ENCODE results near the gene EEPD1.

The EEPD1 gene

DNA sequence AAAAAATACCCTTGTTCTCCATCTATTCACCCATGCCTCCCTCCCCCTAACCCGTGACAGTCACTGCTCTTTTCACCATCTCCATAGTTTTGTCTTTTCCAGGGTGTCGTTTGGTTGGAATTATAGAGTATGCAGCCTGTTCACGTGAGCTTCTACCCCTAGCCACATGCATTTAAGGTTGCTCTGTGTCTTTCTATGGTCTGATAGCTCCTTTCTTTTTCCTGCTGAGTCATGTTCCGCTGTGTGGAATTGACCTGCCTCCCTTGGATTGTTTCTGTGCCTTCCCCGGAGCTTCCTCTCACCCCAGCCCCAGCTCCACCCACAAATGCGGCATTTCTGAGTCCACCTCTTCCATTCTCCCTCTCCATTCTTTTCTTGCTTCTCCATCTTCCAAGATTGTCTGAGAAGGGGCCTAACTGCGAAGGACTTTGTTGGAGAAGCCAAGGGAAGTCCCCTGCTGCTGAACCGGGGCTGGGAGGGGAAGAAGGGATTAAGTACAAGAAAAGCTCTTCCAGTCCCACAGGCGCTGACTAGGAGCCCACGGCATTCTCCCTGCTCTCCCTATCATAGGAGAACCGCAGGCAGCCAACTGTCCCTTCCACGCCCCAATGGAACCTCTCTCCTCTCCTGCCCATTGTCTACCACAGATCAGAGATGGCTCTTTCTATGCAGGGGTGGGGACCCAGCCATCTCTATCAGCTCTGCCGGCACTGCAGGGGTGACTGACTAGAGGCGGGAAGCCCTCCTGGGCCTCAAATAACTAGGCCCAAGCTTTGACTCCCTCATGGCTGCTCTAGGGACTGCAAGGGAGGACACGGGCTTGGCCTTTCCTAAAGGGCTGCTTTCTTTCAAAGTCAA is 149.1 kb downstream of the EEPD1 start:
- in situ Hi-C loops (cut with MboI; ENCODE audit: low sequenced_read_pairs, unreplicated experiment): no loop called here
- TF ChIP-seq, protein P1, sequence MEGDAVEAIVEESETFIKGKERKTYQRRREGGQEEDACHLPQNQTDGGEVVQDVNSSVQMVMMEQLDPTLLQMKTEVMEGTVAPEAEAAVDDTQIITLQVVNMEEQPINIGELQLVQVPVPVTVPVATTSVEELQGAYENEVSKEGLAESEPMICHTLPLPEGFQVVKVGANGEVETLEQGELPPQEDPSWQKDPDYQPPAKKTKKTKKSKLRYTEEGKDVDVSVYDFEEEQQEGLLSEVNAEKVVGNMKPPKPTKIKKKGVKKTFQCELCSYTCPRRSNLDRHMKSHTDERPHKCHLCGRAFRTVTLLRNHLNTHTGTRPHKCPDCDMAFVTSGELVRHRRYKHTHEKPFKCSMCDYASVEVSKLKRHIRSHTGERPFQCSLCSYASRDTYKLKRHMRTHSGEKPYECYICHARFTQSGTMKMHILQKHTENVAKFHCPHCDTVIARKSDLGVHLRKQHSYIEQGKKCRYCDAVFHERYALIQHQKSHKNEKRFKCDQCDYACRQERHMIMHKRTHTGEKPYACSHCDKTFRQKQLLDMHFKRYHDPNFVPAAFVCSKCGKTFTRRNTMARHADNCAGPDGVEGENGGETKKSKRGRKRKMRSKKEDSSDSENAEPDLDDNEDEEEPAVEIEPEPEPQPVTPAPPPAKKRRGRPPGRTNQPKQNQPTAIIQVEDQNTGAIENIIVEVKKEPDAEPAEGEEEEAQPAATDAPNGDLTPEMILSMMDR (IDR thresholded peaks at IDR 0.05; ENCODE audit: borderline replicate concordance, control extremely low read depth, extremely low read depth, insufficient read depth, missing control alignments): no peak
- DNase-seq (ENCODE audit: low spot score): no peak

DNA sequence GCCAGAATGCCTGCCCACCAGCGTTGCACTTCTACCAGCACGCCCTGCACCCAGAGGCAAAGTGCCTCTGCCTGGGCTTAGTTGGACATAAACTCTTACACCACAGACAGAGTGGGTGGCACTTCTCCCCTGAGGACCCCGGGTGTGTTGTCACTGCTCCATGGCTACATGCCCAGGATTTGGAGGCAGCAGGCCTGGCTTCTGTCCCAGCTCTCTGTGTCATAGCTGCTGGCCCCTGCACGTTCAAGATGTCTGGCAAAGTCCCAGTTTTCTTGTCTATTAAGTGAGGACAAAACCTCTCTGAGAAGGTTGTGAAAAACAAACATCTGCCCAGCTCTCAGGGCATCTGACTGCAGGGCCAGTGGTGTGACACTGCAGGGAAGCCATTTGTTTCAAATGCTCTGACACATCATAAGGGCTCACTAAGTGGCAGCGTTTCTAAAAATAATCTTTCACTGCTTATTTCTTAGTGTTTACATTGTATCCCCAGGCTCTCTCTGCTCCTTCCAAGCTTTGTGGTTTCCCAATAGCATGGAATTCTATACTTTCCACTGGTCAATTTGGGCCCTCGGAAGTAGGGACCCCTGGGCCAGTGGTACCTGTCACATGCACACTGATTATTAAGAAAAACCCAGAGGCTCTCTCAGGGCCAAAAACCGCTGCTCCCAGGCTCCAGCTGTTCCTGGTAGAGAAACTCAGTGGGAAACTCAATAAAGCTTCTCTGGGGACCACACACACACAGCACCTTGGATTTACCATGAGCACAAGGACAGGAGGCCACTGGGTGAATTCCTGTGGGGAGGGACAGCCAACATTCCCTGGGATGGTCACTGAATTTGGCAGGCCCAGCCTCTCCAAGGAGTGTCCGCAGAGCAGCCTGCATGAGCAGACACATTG is 150.4 kb downstream of the EEPD1 start:
- no peak for DNase-seq (ENCODE audit: low spot score)
- TF ChIP-seq, protein P1 (IDR thresholded peaks at IDR 0.05; ENCODE audit: borderline replicate concordance, control extremely low read depth, extremely low read depth, insufficient read depth, missing control alignments): no peak
- in situ Hi-C loops (cut with MboI; ENCODE audit: low sequenced_read_pairs, unreplicated experiment): no loop called here

DNA sequence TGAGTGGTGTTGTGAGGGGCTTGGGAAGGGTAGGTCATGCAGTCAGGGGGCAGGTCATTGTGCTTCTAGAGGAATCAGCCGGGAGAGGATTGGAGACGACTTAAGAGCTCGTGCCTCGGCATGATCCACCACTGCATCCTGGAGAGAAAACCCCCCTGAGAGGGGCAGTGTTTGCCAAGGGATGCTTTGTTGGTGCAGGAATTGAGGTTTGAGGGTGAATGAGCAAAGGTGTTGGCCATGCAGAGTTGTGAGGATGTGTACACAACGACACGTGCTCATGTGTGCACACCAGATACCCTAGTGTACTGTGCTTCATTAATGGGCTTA is 151.0 kb downstream of the EEPD1 start:
- TF ChIP-seq, protein P1 (IDR thresholded peaks at IDR 0.05; ENCODE audit: borderline replicate concordance, control extremely low read depth, extremely low read depth, insufficient read depth, missing control alignments): no peak
- DNase-seq (ENCODE audit: low spot score): no peak
- in situ Hi-C loops (cut with MboI; ENCODE audit: low sequenced_read_pairs, unreplicated experiment): no loop called here

DNA sequence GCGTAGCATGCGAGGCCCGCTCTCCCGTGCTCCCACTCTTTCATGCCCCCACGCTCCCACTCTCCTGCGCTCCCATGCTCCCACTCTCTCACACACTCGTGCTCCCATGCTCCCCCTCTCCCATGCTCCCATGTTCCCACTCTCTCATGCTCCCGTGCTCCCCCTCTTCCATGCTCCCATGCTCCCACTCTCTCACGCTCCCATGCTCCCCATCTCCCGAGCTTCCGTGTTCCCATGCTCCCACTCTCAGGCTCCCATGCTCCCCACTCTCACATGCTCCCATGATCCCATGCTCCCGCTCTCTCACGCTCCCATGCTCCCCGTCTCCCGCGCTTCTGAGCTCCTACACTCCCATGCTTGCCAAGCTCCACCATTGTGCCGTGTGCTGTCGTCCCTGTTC is 152.2 kb downstream of the EEPD1 start:
- TF ChIP-seq, protein P1 (IDR thresholded peaks at IDR 0.05; ENCODE audit: borderline replicate concordance, control extremely low read depth, extremely low read depth, insufficient read depth, missing control alignments): no peak
- in situ Hi-C loops (cut with MboI; ENCODE audit: low sequenced_read_pairs, unreplicated experiment): no loop called here
- no peak for DNase-seq (ENCODE audit: low spot score)

DNA sequence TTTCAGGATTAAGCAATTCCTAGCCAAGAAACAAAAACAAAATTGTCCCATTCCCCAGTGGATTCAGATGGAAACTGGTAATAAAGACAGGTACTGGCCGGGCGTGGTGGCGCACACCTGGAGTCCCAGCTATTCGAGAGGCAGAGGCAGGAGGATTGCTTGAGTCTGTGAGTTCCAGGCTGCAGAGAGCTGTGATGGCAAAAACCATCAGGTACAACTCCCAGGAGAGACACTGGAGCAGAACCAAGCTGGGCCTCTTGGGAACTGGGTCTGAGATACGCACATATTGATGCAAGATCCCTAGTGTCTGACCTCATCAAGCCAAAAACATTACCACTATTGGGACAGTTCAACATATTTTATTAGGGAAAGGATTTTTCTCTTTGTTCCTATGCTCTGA is 152.6 kb downstream of the EEPD1 start:
- TF ChIP-seq, protein P1 (IDR thresholded peaks at IDR 0.05; ENCODE audit: borderline replicate concordance, control extremely low read depth, extremely low read depth, insufficient read depth, missing control alignments): no peak
- in situ Hi-C loops (cut with MboI; ENCODE audit: low sequenced_read_pairs, unreplicated experiment): no loop called here
- DNase-seq (ENCODE audit: low spot score): no peak

DNA sequence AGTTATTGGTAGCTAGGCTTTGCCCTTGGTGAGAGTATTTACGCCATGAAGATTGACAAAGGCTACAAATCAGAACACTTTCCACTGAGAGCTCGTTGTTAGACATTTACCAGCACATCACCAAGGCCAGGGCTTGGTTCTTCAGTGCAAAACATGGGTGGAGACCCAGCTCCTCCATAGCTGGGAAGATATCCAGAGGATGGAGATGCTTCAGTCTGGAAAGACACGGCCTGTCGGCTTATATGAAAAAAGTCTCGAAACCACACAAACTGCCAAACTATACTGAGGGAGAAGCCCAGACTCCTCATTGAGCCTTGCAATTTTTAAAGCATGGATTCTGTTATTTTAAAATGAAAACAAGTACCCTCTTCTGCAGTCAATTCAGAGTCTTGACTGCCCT is 153.2 kb downstream of the EEPD1 start:
- DNase-seq (ENCODE audit: low spot score): no peak
- TF ChIP-seq, protein P1 (IDR thresholded peaks at IDR 0.05; ENCODE audit: borderline replicate concordance, control extremely low read depth, extremely low read depth, insufficient read depth, missing control alignments): no peak
- in situ Hi-C loops (cut with MboI; ENCODE audit: low sequenced_read_pairs, unreplicated experiment): no loop called here

Data from GM13976 (cell line).